C4-2B (cell line): ENCODE data around the gene BIRC3.

Experiments
- H3K27ac ChIP-seq: fragments of 450-650 bp; 2 replicates; pipeline ENCODE4 v1.5.1; 2017
- CTCF ChIP-seq: fragments of 450-650 bp; conservative IDR thresholded peaks from 2 replicates; pipeline ENCODE4 v1.5.1; 2017; ENCODE audit warnings: mild to moderate bottlenecking
- ZFX ChIP-seq: fragments of 450-650 bp; IDR thresholded peaks from 2 replicates; pipeline ENCODE4 v1.6.1; 2017

Gene BIRC3

GRCh38 chr11:102387043-102387781, 69.9 kb downstream of the BIRC3 start:
- no peak for TF ChIP-seq ZFX
- no peak for TF ChIP-seq CTCF
- no peak overlapping the region for H3K27ac ChIP-seq
